Body of pancreas (tissue), 4 donors: ENCODE results near the gene FAM89B.

Experiments used
- POLR2A ChIP-seq, 3 donors: fragments of 450-650 bp; IDR thresholded peaks; one replicate each; pipeline ENCODE4 v1.6.1; 2016; ENCODE audit warnings: antibody characterized with exemption in 3 of 3, mild to moderate bottlenecking in 2 of 3
- TF ChIP-seq, protein P1 (sequence below), 7 experiments: fragments of 450-650 bp in 4 of 7; fragments of 200-600 bp in 3 of 7; sonication (generic) in 3 of 7; IDR thresholded peaks; one replicate each; pipeline ENCODE4 v1.5.1; 2016 to 2019; ENCODE audit warnings: antibody characterized with exemption in 7 of 7

DNA sequence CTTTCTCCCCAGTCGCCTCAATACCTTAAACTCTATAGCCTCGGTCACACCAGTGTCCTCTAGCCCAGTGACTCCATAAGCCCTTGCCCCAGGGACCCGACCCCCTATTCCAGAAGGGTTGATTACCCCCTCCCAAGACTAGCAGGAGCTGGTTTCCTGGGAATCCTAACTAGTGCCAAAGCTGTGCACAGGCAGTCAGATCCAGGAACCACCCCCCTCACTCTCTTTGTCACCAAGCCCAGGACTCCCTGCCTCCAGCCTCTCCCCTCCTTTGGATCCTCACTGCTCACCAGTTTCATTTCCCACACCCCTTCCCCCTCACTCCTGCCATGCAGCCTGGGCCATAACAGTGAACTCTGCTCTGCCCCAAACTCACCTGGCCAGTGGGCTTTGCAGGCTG lies 23.9 kb upstream of the FAM89B start:
- TF ChIP-seq, protein P1, sequence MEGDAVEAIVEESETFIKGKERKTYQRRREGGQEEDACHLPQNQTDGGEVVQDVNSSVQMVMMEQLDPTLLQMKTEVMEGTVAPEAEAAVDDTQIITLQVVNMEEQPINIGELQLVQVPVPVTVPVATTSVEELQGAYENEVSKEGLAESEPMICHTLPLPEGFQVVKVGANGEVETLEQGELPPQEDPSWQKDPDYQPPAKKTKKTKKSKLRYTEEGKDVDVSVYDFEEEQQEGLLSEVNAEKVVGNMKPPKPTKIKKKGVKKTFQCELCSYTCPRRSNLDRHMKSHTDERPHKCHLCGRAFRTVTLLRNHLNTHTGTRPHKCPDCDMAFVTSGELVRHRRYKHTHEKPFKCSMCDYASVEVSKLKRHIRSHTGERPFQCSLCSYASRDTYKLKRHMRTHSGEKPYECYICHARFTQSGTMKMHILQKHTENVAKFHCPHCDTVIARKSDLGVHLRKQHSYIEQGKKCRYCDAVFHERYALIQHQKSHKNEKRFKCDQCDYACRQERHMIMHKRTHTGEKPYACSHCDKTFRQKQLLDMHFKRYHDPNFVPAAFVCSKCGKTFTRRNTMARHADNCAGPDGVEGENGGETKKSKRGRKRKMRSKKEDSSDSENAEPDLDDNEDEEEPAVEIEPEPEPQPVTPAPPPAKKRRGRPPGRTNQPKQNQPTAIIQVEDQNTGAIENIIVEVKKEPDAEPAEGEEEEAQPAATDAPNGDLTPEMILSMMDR (IDR thresholded peaks at IDR 0.05) = no peak
- no peak for TF ChIP-seq POLR2A (IDR thresholded peaks at IDR 0.05)
